Left cardiac atrium (tissue), 4 donors: ENCODE measurements around the gene LBX1. TPM values are rescaled to one million over a fixed set of nuclear protein-coding genes. Genes with fewer than 3 reads are reported as not detected.

Experiments used
- ATAC-seq, 2 donors: fragments of 200-7000 bp; cut with Tn5 transposase; one replicate each; pipeline ENCODE4 v1.9.1; 2020; ENCODE audit warnings: mild to moderate bottlenecking in 2 of 2, moderate library complexity in 2 of 2
- DNase-seq: peaks from one replicate; pipeline ENCODE4 v3.0.0-alpha.2; 2020
- intact Hi-C, 2 donors: fragments of 100-400 bp; cut with DNase I; formaldehyde crosslinking; loops; one replicate each; pipeline versions ENCODE4 v1.14.1 to v1.15.1; 2022 to 2023
- total RNA-seq, 2 donors: library from RNA; stranded (reverse); fragmentation: NEBNext Ultra II Directional; extraction: Animal tissue kit (Norgen Biotek cat#: 25700); gene quantifications; one replicate each; pipeline ENCODE4 v1.2.1, GENCODE V29; 2021
- donor health status: DM: no; HTN: yes; CAD: no.
- donor health status: DM: no; HTN: yes; CAD: no; lungs with severe emphysema.
- donor health status: DM: yes; HTN: yes; CAD: no.
- donor health status: Dilated cardiomyopathy.

LBX1 gene
- total RNA-seq, 2 donors from 2014 or later: not detected

DNA sequence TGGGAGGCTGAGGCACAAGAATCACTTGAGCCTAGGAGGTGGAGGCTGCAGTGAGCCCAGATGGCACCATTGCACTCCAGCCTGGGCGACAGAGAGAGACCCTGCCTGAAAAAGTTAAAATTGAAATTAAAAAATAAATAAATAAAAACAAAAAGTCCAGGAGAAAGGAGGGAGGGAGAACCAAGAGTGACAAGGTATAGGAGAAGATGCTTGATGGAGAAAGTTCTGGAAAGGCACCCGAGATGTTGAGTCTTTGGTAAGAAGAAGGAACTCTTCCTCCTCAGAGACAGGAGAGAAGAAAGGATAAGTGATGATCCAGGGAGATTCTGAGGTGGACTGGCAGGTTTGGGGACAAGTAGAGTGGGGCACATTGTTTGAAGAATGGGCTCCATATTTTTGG is 17.4 kb upstream of the LBX1 start:
- ATAC-seq (no peak), DNase-seq (no peak)
- intact Hi-C loops: no loop called here

DNA sequence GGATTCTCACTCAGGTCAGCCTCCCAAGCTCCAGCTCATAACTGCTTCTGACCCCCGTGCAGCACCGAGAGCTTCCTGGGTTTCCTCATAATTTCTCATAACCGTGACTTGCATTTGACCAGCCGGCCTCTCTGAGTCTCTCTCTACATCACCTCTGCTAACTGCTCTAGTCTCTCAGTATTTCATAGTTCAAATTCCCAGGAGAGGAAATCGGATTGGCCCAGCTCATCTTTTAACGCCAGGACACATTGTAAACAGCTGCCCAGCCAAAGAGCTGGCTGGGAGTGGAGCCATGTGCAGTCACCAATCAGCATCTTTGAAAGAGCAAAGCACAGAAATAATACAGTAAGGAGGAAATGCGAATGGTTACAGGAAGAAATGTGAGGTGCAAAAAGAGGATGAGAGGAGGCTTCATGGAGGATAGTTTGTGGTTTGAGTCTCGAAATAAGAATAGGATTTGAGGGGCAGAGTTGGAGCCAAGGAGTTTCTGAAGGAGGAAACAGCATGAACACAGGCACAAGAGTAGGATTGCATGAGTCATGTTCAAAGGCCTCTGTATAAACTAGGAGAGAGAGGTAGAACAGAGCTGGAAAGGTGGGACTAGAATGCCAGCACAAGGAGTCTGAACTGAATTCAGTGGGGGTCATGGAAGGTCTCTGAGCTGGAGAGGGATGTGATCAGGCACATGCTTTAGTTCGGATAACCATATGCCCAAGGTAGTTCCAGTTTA is 15.2 kb upstream of the LBX1 start:
- intact Hi-C loops: no loop called here
- DNase-seq (no peak), ATAC-seq (peak; percentile 24 to 45)

DNA sequence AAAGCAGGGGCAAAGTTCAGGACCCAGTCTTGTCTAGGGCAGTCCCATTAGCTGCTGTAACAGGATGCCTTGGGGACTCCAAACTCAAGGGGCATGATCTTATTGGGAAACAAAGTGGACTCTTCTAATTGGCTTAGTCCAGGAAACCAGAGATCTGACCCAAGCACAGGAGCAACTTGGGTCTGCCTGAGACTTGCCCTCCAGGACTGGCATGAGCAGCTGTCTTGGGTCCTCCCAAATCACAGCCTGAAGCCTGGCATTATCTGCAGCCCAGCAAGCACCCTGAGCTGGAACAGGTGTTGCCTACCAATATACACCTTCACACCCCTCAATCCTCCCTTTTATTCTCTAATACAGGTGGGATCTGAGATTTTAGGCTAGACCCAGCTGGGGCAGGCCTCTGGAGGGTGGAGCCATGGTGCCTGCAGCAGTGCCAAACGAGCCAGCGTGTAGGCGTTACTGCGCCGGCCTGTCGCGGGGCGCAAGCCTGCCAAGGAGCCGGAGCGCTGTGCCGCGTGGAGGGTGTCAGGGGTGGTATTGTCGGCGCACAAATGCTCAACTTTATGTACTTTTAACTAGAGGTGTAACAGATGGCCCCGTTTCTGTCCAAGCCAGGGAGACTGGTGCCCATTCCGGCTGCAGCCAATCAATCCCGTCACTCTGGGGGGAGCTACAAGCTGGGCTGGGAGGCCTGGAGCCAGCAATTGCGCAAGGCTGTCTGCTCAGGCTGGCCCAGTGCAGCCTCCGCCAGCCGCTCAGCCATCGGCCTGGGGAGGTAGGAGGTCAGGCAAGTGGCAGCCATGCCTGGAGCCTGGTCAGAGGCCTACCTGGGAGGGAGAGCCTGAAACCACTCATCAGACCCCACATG is 12.8 kb upstream of the LBX1 start:
- intact Hi-C loops: no loop called here
- ATAC-seq (peak in 1 of 2 donors; percentile 87), DNase-seq (peak; percentile 61)

DNA sequence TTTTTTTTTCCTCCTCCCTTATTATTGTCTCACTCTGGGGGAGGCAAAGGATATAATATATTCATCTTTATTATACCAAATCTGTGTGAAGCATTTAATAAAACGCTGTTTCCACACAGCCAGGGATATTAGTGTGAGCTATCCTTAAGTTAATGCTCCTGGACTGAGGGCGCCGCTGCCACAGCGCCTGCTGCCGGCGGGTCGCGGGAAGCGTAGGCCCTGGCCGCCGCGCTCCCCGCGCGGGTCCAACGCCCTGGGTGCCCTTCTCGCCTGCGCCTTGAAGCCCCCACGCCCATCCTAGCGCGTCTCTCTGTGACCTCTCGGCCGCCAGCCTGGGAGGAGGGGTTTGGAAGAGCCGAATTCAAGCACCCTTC is 9.5 kb upstream of the LBX1 start:
- no peak for DNase-seq

DNA sequence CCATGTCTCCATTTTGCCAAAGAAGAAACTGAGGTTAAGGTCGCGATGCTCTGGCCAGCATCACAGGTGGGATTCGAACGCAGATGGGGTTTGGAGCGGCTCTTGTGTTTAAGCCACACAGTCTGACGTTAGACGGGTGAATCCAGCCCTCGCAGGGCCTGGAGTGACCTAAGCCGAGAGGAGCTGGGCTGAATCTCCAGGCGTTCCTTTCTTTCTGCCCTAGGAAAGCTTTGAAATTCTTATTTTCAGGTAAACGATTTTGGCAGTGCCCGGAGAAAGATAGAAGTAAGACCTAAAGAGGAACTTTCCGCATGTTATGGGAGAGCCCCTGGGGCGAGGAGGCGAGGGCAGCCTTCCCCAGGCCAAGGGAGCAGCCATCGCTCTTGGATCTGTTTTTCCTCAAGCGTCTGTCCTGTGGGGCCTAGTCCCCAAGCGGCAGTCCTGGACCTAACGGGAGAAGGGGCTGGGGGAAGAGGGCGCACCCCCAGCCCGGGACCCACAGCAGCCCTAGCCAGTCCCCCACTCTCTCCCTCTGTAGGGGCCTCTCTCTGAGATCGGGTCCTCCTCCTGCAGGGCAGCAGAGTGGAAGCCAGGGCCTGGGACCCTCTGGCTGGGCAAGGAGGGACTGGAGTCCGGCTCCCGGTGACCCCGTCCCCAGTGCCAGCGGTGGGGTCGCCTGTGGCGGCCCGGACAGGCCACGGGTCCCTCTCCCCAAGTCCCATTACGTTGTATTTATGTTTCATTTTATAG is 8.9 kb upstream of the LBX1 start:
- no peak for DNase-seq
- intact Hi-C loops: no loop called here
- no peak for ATAC-seq

More for the DNA sequence above, 9.5 kb upstream of the LBX1 start:
- intact Hi-C loops: no loop called here
- peak in 1 of 2 donors; percentile 44 for ATAC-seq

DNA sequence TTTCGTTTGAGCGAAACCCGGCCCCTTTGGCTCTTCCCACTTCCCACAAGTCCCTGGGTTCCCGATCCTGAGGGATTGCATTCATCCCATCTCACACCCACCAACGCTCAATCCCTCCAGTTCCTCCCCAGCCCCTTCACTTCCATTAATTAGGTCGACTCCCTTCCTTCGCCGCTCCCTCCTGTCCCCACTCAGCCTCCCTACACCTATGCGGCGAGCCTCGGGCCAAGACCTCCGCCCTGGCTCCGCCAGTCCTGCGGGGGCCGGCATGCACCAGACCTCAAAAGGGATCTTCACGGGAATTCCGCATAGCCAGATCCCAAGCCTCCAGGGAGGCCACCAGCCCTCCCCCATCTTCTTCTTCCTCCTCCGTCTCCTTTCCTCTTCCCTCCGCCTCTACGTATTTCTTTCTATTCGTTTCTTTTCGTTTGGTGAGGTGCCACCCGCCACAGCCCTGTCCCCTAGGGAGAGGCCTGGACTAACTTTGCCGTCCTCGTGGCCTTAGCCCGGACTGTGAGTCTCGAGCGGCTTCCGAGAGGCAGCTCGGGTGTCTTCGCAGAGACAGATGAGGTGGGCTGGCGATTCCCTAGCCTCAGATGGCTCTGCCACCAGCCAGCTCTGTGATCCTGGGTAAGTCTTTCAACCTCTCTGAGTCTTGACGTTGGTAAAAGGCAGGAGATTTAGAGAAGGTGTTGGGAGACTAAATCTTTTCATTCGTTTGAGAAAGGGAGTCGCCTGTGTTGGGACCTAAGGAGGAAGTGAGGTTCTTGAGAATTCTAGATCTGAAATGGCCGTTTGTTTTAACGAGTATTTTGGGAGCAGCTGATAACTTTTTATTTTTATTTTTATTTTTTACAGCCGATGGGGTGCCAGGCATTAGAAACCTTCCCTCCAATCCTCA is 8.1 kb upstream of the LBX1 start:
- intact Hi-C loops: no loop called here
- ATAC-seq (no peak), DNase-seq (no peak)

DNA sequence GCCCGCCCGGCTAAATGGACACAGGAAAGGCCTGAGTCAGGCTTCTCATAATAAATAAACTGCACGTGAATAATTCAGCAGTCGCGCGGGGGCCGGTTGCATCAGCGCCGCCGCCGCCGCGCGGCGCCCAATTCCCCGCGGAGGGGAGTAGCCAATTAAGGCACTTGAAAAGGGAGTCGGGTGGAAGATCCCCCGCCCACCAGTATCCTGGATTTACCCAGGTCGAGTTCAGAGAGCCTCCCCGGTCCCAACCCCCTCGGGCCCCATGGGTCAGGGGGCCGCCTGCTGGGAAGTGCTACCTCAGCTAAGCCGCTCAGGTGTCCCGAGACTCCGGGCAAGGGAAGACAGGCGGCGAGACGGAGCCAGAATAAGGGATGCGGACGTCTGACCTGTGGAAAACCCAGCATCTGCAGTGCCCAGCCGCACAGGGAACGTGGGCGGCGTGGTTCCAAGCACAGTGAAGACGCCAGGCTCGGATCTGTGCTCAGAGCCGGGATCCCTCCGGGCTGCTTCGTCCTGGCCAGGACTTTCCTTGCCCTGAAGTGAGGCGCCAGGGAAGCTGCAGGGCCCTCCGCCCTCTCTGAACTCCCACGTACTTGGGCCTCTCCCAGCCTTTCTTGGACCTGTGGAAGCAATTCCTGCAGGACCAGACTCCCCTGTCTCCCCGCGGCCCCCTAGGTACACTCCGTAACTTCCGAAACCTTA is 7.3 kb upstream of the LBX1 start:
- intact Hi-C loops: no loop called here
- no peak for DNase-seq
- peak; percentile 11 to 56 for ATAC-seq

DNA sequence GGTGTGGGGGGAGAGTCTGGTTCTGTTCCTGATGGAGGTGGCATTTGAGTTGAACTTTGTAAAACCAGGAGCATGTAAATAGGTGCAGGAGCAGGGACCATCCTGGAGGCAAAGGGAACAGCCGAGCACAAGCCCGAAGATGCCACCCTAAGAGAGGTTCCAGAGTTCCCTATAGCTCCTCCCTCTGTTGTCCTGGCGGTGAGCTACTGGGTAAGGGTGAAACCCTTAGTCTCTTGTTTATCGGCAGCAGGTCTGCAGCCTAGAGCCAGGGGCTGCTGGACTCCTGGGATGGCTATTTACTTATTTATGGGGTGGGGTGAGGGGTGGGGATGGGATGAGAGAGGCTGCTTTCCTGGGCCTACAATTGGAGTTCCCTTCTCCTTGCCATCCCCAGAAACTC is 6.5 kb upstream of the LBX1 start:
- DNase-seq: no peak
- intact Hi-C loops: no loop called here
- no peak for ATAC-seq

DNA sequence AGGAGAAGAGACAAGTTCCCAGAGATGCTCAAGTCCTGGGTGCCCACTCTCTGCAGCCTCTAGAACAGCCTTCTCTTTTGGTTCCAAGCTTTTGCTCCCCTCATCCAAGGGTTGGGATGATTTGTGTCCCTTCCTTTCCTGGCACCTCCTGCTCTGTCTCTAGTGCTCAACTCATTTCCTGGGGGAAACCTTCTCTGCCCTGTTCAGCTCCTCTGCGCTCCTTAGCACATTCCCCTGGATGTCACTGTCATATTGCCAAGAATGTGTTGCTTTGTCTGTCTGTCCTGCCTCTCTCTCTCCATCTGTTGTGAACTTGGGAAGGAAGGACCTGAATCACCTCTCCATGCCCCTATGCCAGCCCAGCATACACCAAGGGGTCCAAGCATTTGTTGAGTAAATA is 5.1 kb upstream of the LBX1 start:
- DNase-seq (no peak), ATAC-seq (no peak)
- intact Hi-C loops: no loop called here

DNA sequence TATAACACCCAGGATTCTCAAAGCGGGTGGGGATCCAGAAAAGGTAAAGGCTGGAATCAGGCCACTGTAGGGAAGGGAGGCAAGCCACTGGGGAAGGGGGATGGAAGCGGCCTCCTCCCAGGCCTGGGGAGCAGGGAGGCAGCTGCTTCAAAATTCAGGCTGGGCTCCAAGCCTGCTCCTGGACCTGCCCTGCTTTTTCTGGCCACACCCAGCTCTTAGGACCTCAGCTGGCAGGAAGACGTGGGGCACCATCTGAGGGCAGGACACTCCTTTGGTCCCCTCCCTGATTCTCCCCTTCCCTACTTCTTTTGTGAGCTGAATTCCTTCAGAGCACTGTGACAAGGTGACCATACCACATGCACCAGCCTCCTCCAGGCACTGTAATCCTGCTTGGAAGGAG is 4.6 kb upstream of the LBX1 start:
- ATAC-seq (no peak), DNase-seq (no peak)
- intact Hi-C loops: no loop called here

DNA sequence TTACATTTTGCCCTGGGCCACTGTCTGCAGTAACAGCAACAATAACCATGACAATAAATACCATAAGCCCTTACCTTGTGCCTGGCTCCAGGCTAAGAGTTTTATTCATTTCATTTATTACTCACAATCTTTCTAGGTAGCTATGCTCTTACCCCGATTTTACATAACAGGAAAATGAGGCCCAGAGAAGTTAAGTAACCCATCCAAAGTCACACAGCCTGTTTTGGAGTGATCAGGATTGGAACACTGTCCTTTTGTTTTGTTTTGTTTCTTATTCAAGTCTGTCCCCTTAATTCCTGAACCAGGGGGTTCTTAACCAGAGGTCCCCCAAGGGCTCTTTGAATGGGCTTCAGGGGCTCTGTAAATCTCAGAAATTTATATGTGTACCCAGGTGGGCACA is 4.2 kb upstream of the LBX1 start:
- ATAC-seq: no peak
- no peak for DNase-seq
- intact Hi-C loops: no loop called here

DNA sequence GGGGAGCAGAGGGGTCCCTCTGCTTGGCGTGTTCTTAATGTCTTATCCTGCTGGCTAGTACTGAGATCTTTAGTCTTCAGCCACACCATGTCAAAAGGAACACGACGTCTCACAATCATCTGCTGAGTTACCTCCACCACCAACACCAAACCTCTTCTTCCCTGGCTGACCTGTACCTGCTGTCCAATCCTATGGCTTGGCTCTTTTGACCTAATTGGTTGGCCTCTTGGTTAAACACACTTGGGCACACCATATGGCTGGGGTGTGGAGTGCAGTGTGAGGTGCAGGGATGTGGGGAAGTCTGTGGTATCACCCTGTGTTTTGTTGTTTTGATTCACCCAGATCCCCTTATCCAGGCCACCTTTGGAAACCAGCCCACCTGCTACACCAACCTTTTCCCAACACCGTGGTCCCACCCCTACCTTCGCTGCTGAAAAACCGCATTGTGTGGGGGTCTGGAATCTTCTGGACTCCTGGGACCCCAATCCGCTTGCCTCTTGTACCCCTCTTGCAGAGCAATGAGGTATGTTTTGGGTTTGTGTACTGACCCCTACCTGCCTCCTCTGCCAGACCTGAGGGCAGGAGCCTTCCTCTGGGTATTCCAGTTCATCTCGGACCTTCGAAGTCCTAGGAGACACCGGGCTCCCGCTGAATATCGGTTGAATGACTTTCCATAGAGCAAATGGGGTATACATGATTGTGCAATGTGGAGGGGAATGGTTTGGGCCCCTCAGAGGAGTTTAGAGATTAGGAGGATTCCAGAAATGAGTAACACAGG is 2.8 kb upstream of the LBX1 start:
- intact Hi-C loops: no loop called here
- ATAC-seq (no peak), DNase-seq (no peak)

DNA sequence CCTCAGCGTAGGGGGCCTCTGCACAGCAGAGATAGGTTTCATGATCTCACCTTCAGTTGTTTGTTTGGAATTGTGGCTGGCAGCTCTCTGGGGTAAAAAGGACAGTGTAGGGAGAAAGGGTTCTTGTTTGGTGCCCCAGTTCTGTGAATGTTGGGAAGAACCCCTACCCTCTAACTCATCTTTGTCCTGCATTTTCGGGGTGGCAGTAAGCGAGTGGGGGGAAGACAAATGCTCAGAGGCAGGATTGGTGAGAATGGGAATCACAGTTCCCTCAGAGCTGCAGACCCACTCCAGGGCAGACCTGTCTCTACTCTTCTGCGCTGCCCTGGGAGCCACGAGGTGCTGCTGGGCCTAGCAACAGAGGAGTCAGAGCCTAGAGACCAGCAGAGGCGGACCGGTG is 1.8 kb upstream of the LBX1 start:
- ATAC-seq: no peak
- no peak for DNase-seq
- intact Hi-C loops: no loop called here

DNA sequence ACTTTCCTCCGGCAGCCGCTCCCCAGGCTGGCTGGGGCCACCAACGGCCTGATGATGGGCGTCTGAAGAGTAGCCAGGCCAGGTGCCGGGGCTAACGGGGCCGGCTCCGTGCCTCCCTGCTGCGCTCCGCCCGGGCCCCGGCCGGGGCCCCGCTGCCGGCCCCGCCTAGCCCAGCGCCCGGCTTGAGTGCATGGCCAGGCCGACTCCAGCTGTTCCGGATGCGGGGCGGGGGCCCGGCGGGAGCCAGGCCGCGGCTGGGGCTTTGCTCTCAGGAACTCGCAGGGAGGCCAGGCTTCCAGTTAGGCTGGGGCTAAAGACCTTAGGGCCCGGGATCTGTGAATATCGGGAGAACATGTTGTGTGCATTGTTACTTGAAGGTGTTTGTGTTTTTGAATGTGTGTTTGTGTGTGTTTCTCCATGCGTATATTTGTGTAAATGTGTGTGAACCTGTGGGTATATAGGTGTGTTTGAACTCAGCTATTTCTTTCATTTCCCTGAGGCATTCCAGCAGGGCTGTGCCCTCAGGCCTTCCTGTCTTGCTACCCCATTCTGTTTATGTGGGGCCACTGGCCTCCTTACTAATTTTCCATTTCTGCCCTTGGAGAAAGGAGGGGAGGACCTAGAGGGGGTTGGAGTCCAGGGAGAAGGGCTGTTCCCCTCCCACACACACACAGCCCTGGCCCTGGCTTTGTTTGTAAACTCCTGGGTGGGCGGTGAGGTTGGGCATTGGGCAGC is 1.1 kb upstream of the LBX1 start:
- intact Hi-C loops: no loop called here
- DNase-seq (no peak), ATAC-seq (peak; percentile 21 to 57)

DNA sequence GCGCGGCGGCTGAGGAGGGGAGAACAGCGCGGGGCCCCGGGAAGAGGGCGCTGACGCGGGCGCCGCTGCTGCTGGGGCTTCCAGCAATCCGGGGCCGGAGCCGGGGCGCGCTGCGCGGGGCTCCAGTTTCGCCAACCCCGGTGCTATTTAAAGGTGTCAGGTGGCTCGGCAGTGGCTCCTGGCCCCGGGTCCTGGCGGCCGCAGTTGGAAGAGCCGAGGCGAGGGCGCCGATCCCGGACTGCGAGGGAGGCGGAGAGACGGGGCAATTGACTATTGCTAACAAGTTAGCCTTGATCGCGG is 347 bp downstream of the LBX1 start:
- no peak for ATAC-seq
- intact Hi-C loops: no loop called here
- DNase-seq: no peak

DNA sequence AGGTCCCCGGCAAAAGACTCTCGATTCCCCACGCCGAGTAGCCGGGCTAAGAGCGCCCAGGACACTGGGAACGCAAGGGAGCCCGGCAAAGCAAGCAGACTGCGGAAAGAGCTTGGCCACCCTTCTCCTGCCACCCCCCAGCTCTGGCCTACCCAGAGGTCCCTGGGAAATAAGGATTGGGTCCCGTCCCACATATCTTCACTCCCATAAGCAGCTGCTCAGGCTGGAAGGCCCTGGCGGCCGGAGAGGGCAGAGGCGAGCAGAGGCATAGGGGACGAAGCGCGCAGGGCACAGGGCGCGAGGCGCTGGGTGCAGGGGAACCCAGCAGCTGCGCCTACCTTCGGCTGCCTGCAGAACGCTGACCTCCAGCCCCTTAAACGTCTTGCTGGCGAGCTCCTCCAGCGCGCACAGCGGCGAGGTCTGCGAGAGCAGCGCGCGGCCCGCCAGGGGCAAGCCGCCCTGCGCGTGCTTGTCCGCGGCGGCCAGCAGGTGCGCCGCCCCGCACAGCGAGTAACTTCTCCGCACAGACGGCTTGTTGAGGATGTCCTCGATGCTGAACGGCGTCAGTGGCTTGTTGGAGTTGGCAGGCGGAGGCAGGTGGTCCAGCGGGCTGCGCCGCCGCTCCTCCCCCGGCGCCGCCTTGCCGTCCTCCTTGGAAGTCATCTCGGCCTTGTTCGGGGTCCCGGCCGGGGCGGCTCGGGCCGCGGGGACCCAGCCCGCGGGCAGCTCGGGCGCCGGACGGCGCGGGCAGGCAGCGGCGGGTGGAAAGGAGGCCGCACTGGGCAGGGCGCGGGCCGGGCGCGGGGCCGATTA is 904 bp downstream of the LBX1 start:
- ATAC-seq (no peak), DNase-seq (no peak)
- intact Hi-C loops: no loop called here
